ENCODE data around the gene PM20D2. TPM values are rescaled to one million over a fixed set of nuclear protein-coding genes. Genes with fewer than 3 reads are reported as not detected.

PM20D2 gene
- polyA plus RNA-seq, 2 donors = 3.4 to 5.5 TPM

DNA sequence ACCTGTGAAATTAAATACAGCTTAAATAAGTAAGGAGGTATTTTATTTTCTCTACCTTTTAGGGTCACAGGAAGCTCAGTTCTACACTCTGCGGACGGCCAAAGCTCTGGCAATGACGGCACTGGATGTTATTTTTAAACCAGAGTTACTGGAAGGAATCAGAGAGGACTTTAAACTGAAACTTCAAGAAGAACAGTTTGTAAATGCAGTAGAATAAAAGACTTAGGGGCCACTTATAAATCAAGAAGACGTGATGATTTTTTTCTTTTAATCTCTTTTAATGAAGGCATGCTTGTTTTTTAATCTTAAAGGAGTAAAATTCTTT is 16.2 kb downstream of the PM20D2 start:
- H3K9me3 ChIP-seq (ENCODE audit: control insufficient read depth in 2 of 2, insufficient read depth in 1 of 2, low read depth in 1 of 2, low read length in 1 of 2) = no peaks in the 10 kb centered on the region
- peak overlapping the region in 1 of 2 donors; percentile 49 for H3K27ac ChIP-seq (ENCODE audit: low read depth in 2 of 2, low read length in 1 of 2)
- H3K4me3 ChIP-seq (ENCODE audit: low read depth in 1 of 2, low read length in 2 of 2) = no peak overlapping the region
- peaks cover 3 to 9% of the 10 kb centered on the region in 2 donors for H3K36me3 ChIP-seq (ENCODE audit: control insufficient read depth in 2 of 2, insufficient read depth in 2 of 2, low read length in 1 of 2)
- H3K4me1 ChIP-seq (ENCODE audit: control insufficient read depth in 2 of 2, insufficient read depth in 2 of 2, low read length in 1 of 2) = no peaks in the 10 kb centered on the region
- WGBS, 2 donors = 69 to 75% methylated on average over 4 of the region's 4 CpGs
- no peaks in the 10 kb centered on the region for H3K27me3 ChIP-seq (ENCODE audit: control insufficient read depth in 1 of 2, insufficient read depth in 2 of 2, low read length in 2 of 2)

DNA sequence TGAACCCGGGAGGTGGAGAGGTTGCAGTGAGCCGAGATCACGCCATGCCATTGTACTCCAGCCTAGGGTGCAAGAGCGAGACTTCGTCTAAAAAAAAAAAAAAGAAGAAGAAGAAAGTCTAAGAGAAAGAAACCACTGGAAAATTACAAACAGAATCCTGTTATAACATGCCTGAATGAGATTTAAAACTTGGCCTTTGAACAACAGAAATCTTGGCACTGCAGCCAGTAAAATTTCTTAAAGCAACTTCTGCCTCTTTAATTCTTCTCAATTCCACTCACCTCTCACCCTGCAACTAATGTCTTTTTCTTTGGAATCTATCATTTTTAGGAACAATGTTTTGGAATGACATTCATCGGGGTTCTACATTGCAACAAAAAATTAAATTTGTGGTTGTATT is 26.3 kb downstream of the PM20D2 start:
- no peak overlapping the region for H3K27ac ChIP-seq (ENCODE audit: low read depth in 2 of 2, low read length in 1 of 2)
- H3K9me3 ChIP-seq (ENCODE audit: control insufficient read depth in 2 of 2, insufficient read depth in 1 of 2, low read depth in 1 of 2, low read length in 1 of 2) = no peaks in the 10 kb centered on the region
- 47 to 65% methylated on average over 6 of the region's 6 CpGs for WGBS, 2 donors
- H3K27me3 ChIP-seq (ENCODE audit: control insufficient read depth in 1 of 2, insufficient read depth in 2 of 2, low read length in 2 of 2) = no peaks in the 10 kb centered on the region
- H3K36me3 ChIP-seq (ENCODE audit: control insufficient read depth in 2 of 2, insufficient read depth in 2 of 2, low read length in 1 of 2) = no peaks in the 10 kb centered on the region
- H3K4me3 ChIP-seq (ENCODE audit: low read depth in 1 of 2, low read length in 2 of 2) = no peak overlapping the region
- no peaks in the 10 kb centered on the region for H3K4me1 ChIP-seq (ENCODE audit: control insufficient read depth in 2 of 2, insufficient read depth in 2 of 2, low read length in 1 of 2)

DNA sequence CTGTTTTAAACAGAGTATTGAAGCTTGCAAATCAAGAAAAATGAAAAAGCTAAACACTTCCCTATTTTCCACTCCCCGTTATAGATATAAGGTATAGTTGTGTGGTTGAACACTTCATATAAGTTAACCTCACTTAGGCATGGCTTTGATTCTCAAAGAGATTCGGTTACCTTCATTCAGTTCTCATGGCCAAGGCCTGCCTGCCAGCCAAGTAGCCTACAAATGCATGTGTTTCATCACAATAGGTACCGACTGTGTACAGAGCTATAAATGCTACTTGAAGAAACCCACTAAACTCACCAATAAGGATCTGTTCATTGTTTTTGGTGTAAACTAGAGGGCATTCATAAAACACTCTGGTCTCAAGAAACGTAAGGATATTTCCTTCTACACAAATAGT is 27.8 kb downstream of the PM20D2 start:
- no peaks in the 10 kb centered on the region for H3K4me1 ChIP-seq (ENCODE audit: control insufficient read depth in 2 of 2, insufficient read depth in 2 of 2, low read length in 1 of 2)
- no peaks in the 10 kb centered on the region for H3K9me3 ChIP-seq (ENCODE audit: control insufficient read depth in 2 of 2, insufficient read depth in 1 of 2, low read depth in 1 of 2, low read length in 1 of 2)
- no peak overlapping the region for H3K27ac ChIP-seq (ENCODE audit: low read depth in 2 of 2, low read length in 1 of 2)
- no peaks in the 10 kb centered on the region for H3K36me3 ChIP-seq (ENCODE audit: control insufficient read depth in 2 of 2, insufficient read depth in 2 of 2, low read length in 1 of 2)
- H3K27me3 ChIP-seq (ENCODE audit: control insufficient read depth in 1 of 2, insufficient read depth in 2 of 2, low read length in 2 of 2) = no peaks in the 10 kb centered on the region
- H3K4me3 ChIP-seq (ENCODE audit: low read depth in 1 of 2, low read length in 2 of 2) = no peak overlapping the region
- WGBS, 2 donors = 86 to 87% methylated on average over 4 of the region's 4 CpGs

DNA sequence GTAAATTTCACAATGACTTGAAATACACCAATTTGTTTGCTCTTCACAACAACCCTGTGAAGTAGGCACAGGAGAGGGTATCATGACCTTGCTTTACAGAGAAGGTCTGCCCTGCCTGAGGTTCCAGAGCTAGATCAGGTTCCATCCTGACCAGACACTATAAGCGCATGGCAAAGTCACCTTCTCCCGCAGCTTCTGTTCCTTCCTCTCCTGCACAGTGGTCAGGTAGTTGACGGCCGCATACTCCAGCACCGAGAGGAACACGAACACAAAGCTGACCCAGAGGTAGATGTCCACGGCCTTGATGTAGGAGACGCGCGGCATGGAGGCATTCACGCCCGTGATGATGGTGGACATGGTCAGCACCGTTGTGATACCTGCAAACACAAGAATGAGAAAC is 34.3 kb downstream of the PM20D2 start:
- no peaks in the 10 kb centered on the region for H3K36me3 ChIP-seq (ENCODE audit: control insufficient read depth in 2 of 2, insufficient read depth in 2 of 2, low read length in 1 of 2)
- no peaks in the 10 kb centered on the region for H3K27me3 ChIP-seq (ENCODE audit: control insufficient read depth in 1 of 2, insufficient read depth in 2 of 2, low read length in 2 of 2)
- no peaks in the 10 kb centered on the region for H3K4me1 ChIP-seq (ENCODE audit: control insufficient read depth in 2 of 2, insufficient read depth in 2 of 2, low read length in 1 of 2)
- H3K9me3 ChIP-seq (ENCODE audit: control insufficient read depth in 2 of 2, insufficient read depth in 1 of 2, low read depth in 1 of 2, low read length in 1 of 2) = no peaks in the 10 kb centered on the region
- 96% methylated on average over 13 of the region's 13 CpGs for WGBS, 2 donors
- no peak overlapping the region for H3K4me3 ChIP-seq (ENCODE audit: low read depth in 1 of 2, low read length in 2 of 2)
- no peak overlapping the region for H3K27ac ChIP-seq (ENCODE audit: low read depth in 2 of 2, low read length in 1 of 2)

DNA sequence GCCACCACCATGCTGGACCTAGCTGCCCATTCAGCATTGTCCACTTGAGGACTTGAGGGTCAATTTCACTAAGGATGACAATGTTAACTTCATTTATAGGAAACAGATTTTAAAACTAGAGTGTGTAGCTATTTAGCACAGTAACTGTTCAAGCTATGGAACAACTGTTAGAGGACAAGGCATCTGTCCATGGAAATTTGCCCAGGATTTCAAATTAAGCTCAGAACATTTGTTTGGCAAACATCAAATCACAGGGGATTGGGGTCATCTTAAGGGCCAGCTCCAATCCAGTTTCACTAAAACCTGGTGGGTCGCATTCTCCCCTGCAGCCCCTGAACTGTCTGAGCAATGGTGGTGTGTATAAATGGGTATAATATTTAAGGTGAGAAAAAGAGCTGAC is 35.1 kb downstream of the PM20D2 start:
- H3K9me3 ChIP-seq (ENCODE audit: control insufficient read depth in 2 of 2, insufficient read depth in 1 of 2, low read depth in 1 of 2, low read length in 1 of 2) = no peaks in the 10 kb centered on the region
- no peaks in the 10 kb centered on the region for H3K36me3 ChIP-seq (ENCODE audit: control insufficient read depth in 2 of 2, insufficient read depth in 2 of 2, low read length in 1 of 2)
- H3K4me1 ChIP-seq (ENCODE audit: control insufficient read depth in 2 of 2, insufficient read depth in 2 of 2, low read length in 1 of 2) = no peaks in the 10 kb centered on the region
- no peak overlapping the region for H3K4me3 ChIP-seq (ENCODE audit: low read depth in 1 of 2, low read length in 2 of 2)
- H3K27ac ChIP-seq (ENCODE audit: low read depth in 2 of 2, low read length in 1 of 2) = no peak overlapping the region
- H3K27me3 ChIP-seq (ENCODE audit: control insufficient read depth in 1 of 2, insufficient read depth in 2 of 2, low read length in 2 of 2) = no peaks in the 10 kb centered on the region
- WGBS, 2 donors = 73 to 95% methylated on average over 1 of the region's 1 CpG

DNA sequence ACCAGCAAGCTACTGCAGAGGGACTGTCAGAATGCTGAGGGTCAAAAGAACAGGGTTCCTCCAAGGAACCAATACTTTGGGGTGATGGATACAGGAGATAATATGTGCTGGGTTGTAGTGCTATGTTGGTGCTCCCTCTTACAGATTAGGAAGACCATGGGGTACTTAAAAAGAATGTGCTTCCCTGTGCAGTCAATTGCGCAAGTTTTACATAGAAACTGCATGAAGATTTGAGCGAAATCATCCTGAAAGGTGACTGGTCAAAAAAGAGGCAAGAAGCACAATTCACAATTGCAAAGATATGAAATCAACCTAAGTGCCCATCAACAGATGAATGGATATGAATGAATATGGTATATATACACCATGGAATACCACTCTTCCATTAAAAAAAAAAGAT is 37.4 kb downstream of the PM20D2 start:
- WGBS, 2 donors = 47 to 50% methylated on average over 2 of the region's 2 CpGs
- no peak overlapping the region for H3K27ac ChIP-seq (ENCODE audit: low read depth in 2 of 2, low read length in 1 of 2)
- H3K4me1 ChIP-seq (ENCODE audit: control insufficient read depth in 2 of 2, insufficient read depth in 2 of 2, low read length in 1 of 2) = no peaks in the 10 kb centered on the region
- H3K4me3 ChIP-seq (ENCODE audit: low read depth in 1 of 2, low read length in 2 of 2) = no peak overlapping the region
- no peaks in the 10 kb centered on the region for H3K9me3 ChIP-seq (ENCODE audit: control insufficient read depth in 2 of 2, insufficient read depth in 1 of 2, low read depth in 1 of 2, low read length in 1 of 2)
- no peaks in the 10 kb centered on the region for H3K27me3 ChIP-seq (ENCODE audit: control insufficient read depth in 1 of 2, insufficient read depth in 2 of 2, low read length in 2 of 2)
- H3K36me3 ChIP-seq (ENCODE audit: control insufficient read depth in 2 of 2, insufficient read depth in 2 of 2, low read length in 1 of 2) = no peaks in the 10 kb centered on the region

DNA sequence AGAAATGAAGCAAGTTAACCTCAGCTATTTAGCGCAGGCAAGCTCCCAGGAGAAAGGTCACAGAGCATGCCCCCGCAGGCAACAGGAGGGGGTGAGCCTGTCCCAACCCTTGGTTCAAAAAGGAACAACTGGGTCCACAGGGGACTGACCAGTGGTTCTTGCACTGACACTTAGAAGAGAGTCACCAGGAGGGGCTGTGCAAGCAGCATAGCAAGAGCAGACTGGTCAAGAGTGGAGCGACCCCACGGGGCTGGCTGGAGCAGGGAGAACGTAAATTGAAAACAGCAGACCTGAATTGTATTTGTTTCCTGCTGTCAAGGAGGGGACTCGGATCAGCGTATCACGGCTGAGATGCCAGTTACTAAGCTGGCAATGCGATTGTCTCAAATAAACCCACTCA is 38.5 kb downstream of the PM20D2 start:
- Histone ChIP-seq H3K4me3 (ENCODE audit: low read depth in 1 of 2, low read length in 2 of 2) (no peak overlapping the region), H3K36me3 (ENCODE audit: control insufficient read depth in 2 of 2, insufficient read depth in 2 of 2, low read length in 1 of 2) (no peaks in the 10 kb centered on the region), H3K4me1 (ENCODE audit: control insufficient read depth in 2 of 2, insufficient read depth in 2 of 2, low read length in 1 of 2) (no peaks in the 10 kb centered on the region), H3K27me3 (ENCODE audit: control insufficient read depth in 1 of 2, insufficient read depth in 2 of 2, low read length in 2 of 2) (no peaks in the 10 kb centered on the region), H3K27ac (ENCODE audit: low read depth in 2 of 2, low read length in 1 of 2) (no peak overlapping the region), H3K9me3 (ENCODE audit: control insufficient read depth in 2 of 2, insufficient read depth in 1 of 2, low read depth in 1 of 2, low read length in 1 of 2) (no peaks in the 10 kb centered on the region)
- 84 to 87% methylated on average over 9 of the region's 9 CpGs for WGBS, 2 donors

DNA sequence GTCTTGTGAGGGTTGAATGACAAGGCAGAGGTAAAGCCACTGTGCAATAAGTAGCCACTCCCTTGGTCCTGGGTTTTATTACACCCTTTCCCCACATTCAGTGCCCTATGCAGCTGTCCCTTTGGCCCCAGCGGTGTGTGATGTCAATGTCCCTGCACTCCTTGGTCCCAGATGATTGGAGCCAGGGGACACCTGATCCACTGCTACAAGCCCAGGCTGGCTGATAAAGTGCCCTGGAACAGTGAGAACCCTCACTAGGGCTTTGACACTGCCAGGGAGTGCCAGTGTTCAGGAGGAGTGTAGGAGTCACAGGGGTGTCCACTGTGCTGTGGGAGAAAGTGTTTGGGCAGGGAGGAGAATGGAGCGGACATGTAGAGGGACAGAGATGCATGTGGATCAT is 40.9 kb downstream of the PM20D2 start:
- H3K36me3 ChIP-seq (ENCODE audit: control insufficient read depth in 2 of 2, insufficient read depth in 2 of 2, low read length in 1 of 2) = no peaks in the 10 kb centered on the region
- no peaks in the 10 kb centered on the region for H3K4me1 ChIP-seq (ENCODE audit: control insufficient read depth in 2 of 2, insufficient read depth in 2 of 2, low read length in 1 of 2)
- H3K27me3 ChIP-seq (ENCODE audit: control insufficient read depth in 1 of 2, insufficient read depth in 2 of 2, low read length in 2 of 2) = no peaks in the 10 kb centered on the region
- no peaks in the 10 kb centered on the region for H3K9me3 ChIP-seq (ENCODE audit: control insufficient read depth in 2 of 2, insufficient read depth in 1 of 2, low read depth in 1 of 2, low read length in 1 of 2)
- no peak overlapping the region for H3K27ac ChIP-seq (ENCODE audit: low read depth in 2 of 2, low read length in 1 of 2)
- no peak overlapping the region for H3K4me3 ChIP-seq (ENCODE audit: low read depth in 1 of 2, low read length in 2 of 2)
- 86 to 95% methylated on average over 2 of the region's 2 CpGs for WGBS, 2 donors

DNA sequence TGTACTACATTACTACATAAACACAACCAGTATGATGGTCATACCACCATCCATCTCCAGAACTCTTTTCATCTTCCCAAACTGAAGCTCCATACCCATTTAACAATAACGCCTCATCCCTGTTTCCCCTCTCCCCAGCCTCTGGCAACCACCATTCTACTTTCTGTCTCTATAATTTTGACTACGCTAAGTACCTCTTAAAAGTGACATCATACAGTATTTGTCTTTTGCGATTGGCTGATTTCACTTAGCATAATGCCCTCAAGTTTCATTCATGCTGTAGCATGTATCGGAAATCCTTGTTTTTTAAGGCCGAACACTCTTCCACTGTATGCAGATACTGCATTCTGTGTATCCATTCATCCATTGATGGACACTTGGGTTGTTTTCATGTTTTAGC is 41.6 kb downstream of the PM20D2 start:
- Histone ChIP-seq H3K27me3 (ENCODE audit: control insufficient read depth in 1 of 2, insufficient read depth in 2 of 2, low read length in 2 of 2) (no peaks in the 10 kb centered on the region), H3K4me3 (ENCODE audit: low read depth in 1 of 2, low read length in 2 of 2) (no peak overlapping the region), H3K9me3 (ENCODE audit: control insufficient read depth in 2 of 2, insufficient read depth in 1 of 2, low read depth in 1 of 2, low read length in 1 of 2) (no peaks in the 10 kb centered on the region), H3K27ac (ENCODE audit: low read depth in 2 of 2, low read length in 1 of 2) (no peak overlapping the region), H3K4me1 (ENCODE audit: control insufficient read depth in 2 of 2, insufficient read depth in 2 of 2, low read length in 1 of 2) (no peaks in the 10 kb centered on the region), H3K36me3 (ENCODE audit: control insufficient read depth in 2 of 2, insufficient read depth in 2 of 2, low read length in 1 of 2) (no peaks in the 10 kb centered on the region)
- WGBS, 2 donors = 92 to 95% methylated on average over 5 of the region's 5 CpGs

DNA sequence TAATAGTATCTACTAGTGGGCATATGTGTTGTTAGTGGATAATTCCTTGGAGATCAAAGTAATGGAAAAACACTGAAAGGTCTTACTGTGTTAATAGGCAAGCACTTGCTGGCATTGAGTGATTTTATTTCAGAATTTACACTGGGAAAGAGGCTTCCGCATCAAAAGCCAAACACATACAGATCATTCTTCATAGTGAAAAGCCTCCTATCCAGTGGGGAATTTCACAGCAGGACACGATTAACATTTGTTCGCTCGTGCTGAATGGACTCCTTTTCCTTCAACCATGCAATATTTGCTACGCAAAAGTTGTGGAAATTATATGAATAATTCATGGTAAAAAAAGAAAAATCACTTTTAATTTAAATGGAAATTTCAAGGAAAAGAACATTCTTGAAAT is 44.9 kb downstream of the PM20D2 start:
- Histone ChIP-seq H3K4me1 (ENCODE audit: control insufficient read depth in 2 of 2, insufficient read depth in 2 of 2, low read length in 1 of 2) (no peaks in the 10 kb centered on the region), H3K4me3 (ENCODE audit: low read depth in 1 of 2, low read length in 2 of 2) (no peak overlapping the region), H3K9me3 (ENCODE audit: control insufficient read depth in 2 of 2, insufficient read depth in 1 of 2, low read depth in 1 of 2, low read length in 1 of 2) (peaks cover 0 to 8% of the 10 kb centered on the region in 2 donors), H3K36me3 (ENCODE audit: control insufficient read depth in 2 of 2, insufficient read depth in 2 of 2, low read length in 1 of 2) (no peaks in the 10 kb centered on the region), H3K27ac (ENCODE audit: low read depth in 2 of 2, low read length in 1 of 2) (no peak overlapping the region), H3K27me3 (ENCODE audit: control insufficient read depth in 1 of 2, insufficient read depth in 2 of 2, low read length in 2 of 2) (no peaks in the 10 kb centered on the region)
- WGBS, 2 donors = 79 to 80% methylated on average over 5 of the region's 5 CpGs

All from esophagus (tissue), 2 donors.